ENCODE measurements around the gene UBE2E3. TPM values are rescaled to one million over a fixed set of nuclear protein-coding genes. Genes with fewer than 3 reads are reported as not detected.
"Not testable (repeated sequence)": the region's sequence is repeated elsewhere in the genome, so short reads cannot be mapped to it uniquely, and the experiment has no call there.

UBE2E3 gene
- total and polyA plus RNA-seq, 2 donors from 2014 or later, result 78.7 to 86.9 TPM

- no peak overlapping the region for H3K9ac ChIP-seq (ENCODE audit: low read length in 3 of 3)
- intact Hi-C loops (cut with DNase I), result no loop called here
- no peak for TF ChIP-seq CTCF (IDR thresholded peaks at IDR 0.05; ENCODE audit: borderline replicate concordance, extremely low read depth, insufficient read depth)
- no peaks in the 10 kb centered on the region for H3K36me3 ChIP-seq (ENCODE audit: control insufficient read depth in 2 of 3, insufficient read depth in 3 of 3, low read length in 3 of 3)
- FAIRE-seq (no peak), DNase-seq (no peak)
- H3K9me3 ChIP-seq (ENCODE audit: control insufficient read depth in 2 of 3, insufficient read depth in 1 of 3, low read length in 3 of 3), result no peaks in the 10 kb centered on the region
- H3K27me3 ChIP-seq (ENCODE audit: control insufficient read depth, insufficient read depth, low read length), result no peaks in the 10 kb centered on the region
- H3K27ac ChIP-seq (ENCODE audit: low read depth in 2 of 2, low read length in 2 of 2), result no peak overlapping the region
- no peaks in the 10 kb centered on the region for H3K4me1 ChIP-seq (ENCODE audit: control insufficient read depth in 2 of 3, insufficient read depth in 2 of 3, low read depth in 1 of 3, low read length in 3 of 3)
- H3K4me3 ChIP-seq (ENCODE audit: low read length in 3 of 3), result no peak overlapping the region
These were observed 56.6 kb downstream of the UBE2E3 start for GRCh38 chr2:181036848-181037603.

- Histone ChIP-seq H3K27ac (ENCODE audit: low read depth in 2 of 2, low read length in 2 of 2) (no peak overlapping the region), H3K4me1 (ENCODE audit: control insufficient read depth in 2 of 3, insufficient read depth in 2 of 3, low read depth in 1 of 3, low read length in 3 of 3) (no peaks in the 10 kb centered on the region), H3K36me3 (ENCODE audit: control insufficient read depth in 2 of 3, insufficient read depth in 3 of 3, low read length in 3 of 3) (no peaks in the 10 kb centered on the region), H3K27me3 (ENCODE audit: control insufficient read depth, insufficient read depth, low read length) (no peaks in the 10 kb centered on the region), H3K9me3 (ENCODE audit: control insufficient read depth in 2 of 3, insufficient read depth in 1 of 3, low read length in 3 of 3) (no peaks in the 10 kb centered on the region), H3K9ac (ENCODE audit: low read length in 3 of 3) (no peak overlapping the region), H3K4me3 (ENCODE audit: low read length in 3 of 3) (no peak overlapping the region)
- TF ChIP-seq CTCF (IDR thresholded peaks at IDR 0.05; ENCODE audit: borderline replicate concordance, extremely low read depth, insufficient read depth), result no peak
- FAIRE-seq (no peak), DNase-seq (no peak)
- intact Hi-C loops (cut with DNase I), result no loop called here
These were observed 57.5 kb downstream of the UBE2E3 start for GRCh38 chr2:181037922-181038321.

GRCh38 chr2:181038796-181039195, 58.4 kb downstream of the UBE2E3 start:
- Histone ChIP-seq H3K36me3 (ENCODE audit: control insufficient read depth in 2 of 3, insufficient read depth in 3 of 3, low read length in 3 of 3) (no peaks in the 10 kb centered on the region), H3K9me3 (ENCODE audit: control insufficient read depth in 2 of 3, insufficient read depth in 1 of 3, low read length in 3 of 3) (no peaks in the 10 kb centered on the region), H3K27ac (ENCODE audit: low read depth in 2 of 2, low read length in 2 of 2) (no peak overlapping the region), H3K4me3 (ENCODE audit: low read length in 3 of 3) (no peak overlapping the region), H3K27me3 (ENCODE audit: control insufficient read depth, insufficient read depth, low read length) (no peaks in the 10 kb centered on the region), H3K9ac (ENCODE audit: low read length in 3 of 3) (no peak overlapping the region), H3K4me1 (ENCODE audit: control insufficient read depth in 2 of 3, insufficient read depth in 2 of 3, low read depth in 1 of 3, low read length in 3 of 3) (no peaks in the 10 kb centered on the region)
- intact Hi-C loops (cut with DNase I), result no loop called here
- no peak for DNase-seq
- no peak for FAIRE-seq
- TF ChIP-seq CTCF (IDR thresholded peaks at IDR 0.05; ENCODE audit: borderline replicate concordance, extremely low read depth, insufficient read depth), result no peak

GRCh38 chr2:181040839-181041238, 60.4 kb downstream of the UBE2E3 start:
- H3K4me1 ChIP-seq (ENCODE audit: control insufficient read depth in 2 of 3, insufficient read depth in 2 of 3, low read depth in 1 of 3, low read length in 3 of 3); H3K36me3 ChIP-seq (ENCODE audit: control insufficient read depth in 2 of 3, insufficient read depth in 3 of 3, low read length in 3 of 3); FAIRE-seq; H3K27ac ChIP-seq (ENCODE audit: low read depth in 2 of 2, low read length in 2 of 2); DNase-seq; intact Hi-C loops (cut with DNase I); H3K9me3 ChIP-seq (ENCODE audit: control insufficient read depth in 2 of 3, insufficient read depth in 1 of 3, low read length in 3 of 3); H3K9ac ChIP-seq (ENCODE audit: low read length in 3 of 3); H3K27me3 ChIP-seq (ENCODE audit: control insufficient read depth, insufficient read depth, low read length); H3K4me3 ChIP-seq (ENCODE audit: low read length in 3 of 3): not testable (repeated sequence)
